ENCODE results near the gene GARIN3.
"Not testable (repeated sequence)": the region's sequence is repeated elsewhere in the genome, so short reads cannot be mapped to it uniquely, and the experiment has no call there.

Gene GARIN3

GRCh38 chr5:157166214-157167213 is at the start of gene GARIN3:
TSS of gene GARIN3 (minus strand) at chr5:157166264. CDS start at chr5:157166168, 96 bp downstream.
- DNase-seq, result no peak

GRCh38 chr5:157215514-157216167 is 49.6 kb upstream of the GARIN3 start:
- DNase-seq, result no peak

GRCh38 chr5:157214861-157215513 is 48.9 kb upstream of the GARIN3 start:
- DNase-seq, result no peak

GRCh38 chr5:157214415-157214814 is 48.4 kb upstream of the GARIN3 start:
- DNase-seq, result no peak

GRCh38 chr5:157213527-157214243 is 47.6 kb upstream of the GARIN3 start:
- no peak for DNase-seq

- no peak for DNase-seq
Observed at GRCh38 chr5:157212307-157212706, 46.2 kb upstream of the GARIN3 start.

GRCh38 chr5:157210652-157211051 is 44.6 kb upstream of the GARIN3 start:
- not testable (repeated sequence) for DNase-seq

- DNase-seq, result no peak
Observed at GRCh38 chr5:157205708-157206107, 39.6 kb upstream of the GARIN3 start.

GRCh38 chr5:157204765-157205164 is 38.7 kb upstream of the GARIN3 start:
- DNase-seq, result no peak

GRCh38 chr5:157203417-157203816 is 37.4 kb upstream of the GARIN3 start:
- DNase-seq, result no peak

- DNase-seq, result no peak
Observed at GRCh38 chr5:157201857-157202256, 35.8 kb upstream of the GARIN3 start.

GRCh38 chr5:157198277-157198986 is 32.4 kb upstream of the GARIN3 start:
- DNase-seq, result no peak

GRCh38 chr5:157197086-157197485 is 31.0 kb upstream of the GARIN3 start:
- no peak for DNase-seq

- no peak for DNase-seq
Observed at GRCh38 chr5:157196045-157196444, 30.0 kb upstream of the GARIN3 start.

GRCh38 chr5:157193699-157194424 is 27.8 kb upstream of the GARIN3 start:
- no peak for DNase-seq

- no peak for DNase-seq
Observed at GRCh38 chr5:157189223-157189622, 23.2 kb upstream of the GARIN3 start.

GRCh38 chr5:157188270-157188669 is 22.2 kb upstream of the GARIN3 start:
- no peak for DNase-seq

- DNase-seq, result no peak
Observed at GRCh38 chr5:157187046-157187754, 21.1 kb upstream of the GARIN3 start.

- DNase-seq, result no peak
Observed at GRCh38 chr5:157186309-157187045, 20.4 kb upstream of the GARIN3 start.

- DNase-seq, result not testable (repeated sequence)
Observed at GRCh38 chr5:157185122-157185521, 19.1 kb upstream of the GARIN3 start.

All from stimulated activated CD4-positive, alpha-beta T cell treated with anti-CD3 and anti-CD28 coated beads, Interleukin-2, amount 100 ng/mL, for 48 hours (primary cell).